A375 (cell line): ENCODE results near the gene RFPL3. TPM values are rescaled to one million over a fixed set of nuclear protein-coding genes. Genes with fewer than 3 reads are reported as not detected.

Experiments
- small RNA-seq: library from RNA; depleted of rRNA; stranded (forward); fragments of <200 nt; gene quantifications from one replicate; pipeline ENCODE3, GENCODE V24; 2014
- total RNA-seq: library from RNA; depleted of rRNA; stranded (reverse); fragments of >200 nt; shearing (Covaris generic); gene quantifications from 2 replicates; pipeline ENCODE4 v1.2.3, GENCODE V29; 2014; rRNA removed

RFPL3 gene
- total RNA-seq: not detected in 2 replicates

GRCh38 chr22:32357567-32357966, at the start of gene RFPL3:
Gene RFPL3 (plus strand): TSS chr22:32357867. CDS start chr22:32358072, 205 bp downstream.

Small RNAs within 50 kb of the gene (small RNA-seq; reads per million reads assigned to genes)
- gene AL021937.2 (not detected), gene IGLVIVOR22-2 (not detected), gene RF02171 (not detected), gene RF02172 (not detected)

Other genes with a start within 250 kb of the RFPL3 start
- not detected in 2 replicates for gene C22orf42, start 198.6 kb upstream of the RFPL3 start, total RNA-seq
- gene RFPL2, start 152.8 kb upstream of the RFPL3 start, total RNA-seq: not detected in 2 replicates
- gene SLC5A4, start 102.5 kb upstream of the RFPL3 start, total RNA-seq: 0.05 TPM in 1 of 2 replicates, not detected in the other
- gene RTCB, start 54.4 kb downstream of the RFPL3 start, total RNA-seq: 64.3 and 75.3 TPM in 2 replicates
- gene BPIFC, start 106.6 kb downstream of the RFPL3 start, total RNA-seq: not detected in 2 replicates
- 65.3 and 73.4 TPM in 2 replicates for gene FBXO7, start 116.9 kb downstream of the RFPL3 start, total RNA-seq